HPDE6-E6E7 (cell line): Measurements from ENCODE around the gene GPHA2.

Experiments
- DNase-seq: peaks from one replicate; pipeline ENCODE4 v3.0.0; 2011; ENCODE audit warnings: missing footprints; ENCODE audit errors: extremely low spot score

The GPHA2 gene

DNA sequence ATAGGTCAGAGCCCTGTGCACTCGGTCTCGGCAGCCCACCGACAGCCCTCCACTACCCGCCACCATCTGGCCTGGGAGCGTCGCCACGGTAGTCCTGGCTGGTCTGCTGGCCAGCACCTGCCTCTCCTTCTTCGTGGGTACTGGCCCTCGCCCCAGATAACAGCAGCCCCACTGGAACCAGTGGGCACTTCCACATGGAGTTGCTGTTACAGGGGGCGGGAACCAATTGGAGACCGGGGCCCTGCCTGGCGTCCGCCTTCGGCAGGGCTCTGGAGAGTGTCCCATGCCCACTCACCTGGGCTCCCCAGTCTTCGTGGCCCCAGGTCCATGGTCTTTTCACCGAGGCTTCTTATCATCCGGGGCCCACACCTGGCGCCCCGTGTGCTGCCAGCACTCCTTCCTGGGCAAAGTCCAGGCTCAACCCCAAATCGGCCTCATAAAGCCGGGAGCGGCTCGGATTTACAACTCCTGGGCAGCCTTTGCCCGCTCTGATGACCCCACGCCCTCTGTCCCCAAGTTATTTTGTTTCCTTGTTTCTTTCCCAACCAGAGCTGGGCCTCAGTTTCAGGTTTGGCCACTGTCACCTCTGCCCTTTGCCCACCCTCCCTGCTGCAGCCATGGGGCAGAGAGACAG, 44.4 kb downstream of the GPHA2 start:
- no peak for DNase-seq

DNA sequence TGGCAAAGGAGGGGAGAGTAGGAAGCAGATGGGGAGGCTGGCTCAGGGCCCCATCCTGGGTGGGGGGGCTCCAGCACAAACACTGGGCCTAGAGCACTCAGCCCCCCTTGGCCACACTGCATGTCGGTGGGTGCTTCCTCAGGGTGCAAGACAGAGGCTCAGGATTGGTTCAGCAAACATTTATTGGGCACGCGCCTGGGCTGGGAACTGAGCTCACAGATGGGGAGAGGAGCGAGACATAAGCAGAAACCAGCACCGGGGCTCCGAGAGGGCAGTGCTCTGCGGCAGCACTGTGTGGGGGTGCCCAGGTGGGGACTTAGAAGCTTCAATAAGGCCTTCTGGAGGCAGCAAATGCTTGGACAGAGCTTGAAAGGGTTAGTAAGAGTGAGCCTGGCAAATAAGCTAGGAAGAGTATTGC, 45.2 kb downstream of the GPHA2 start:
- no peak for DNase-seq

- DNase-seq: no peak
These were observed 46.8 kb downstream of the GPHA2 start for GRCh38 chr11:64888729-64889511.

DNA sequence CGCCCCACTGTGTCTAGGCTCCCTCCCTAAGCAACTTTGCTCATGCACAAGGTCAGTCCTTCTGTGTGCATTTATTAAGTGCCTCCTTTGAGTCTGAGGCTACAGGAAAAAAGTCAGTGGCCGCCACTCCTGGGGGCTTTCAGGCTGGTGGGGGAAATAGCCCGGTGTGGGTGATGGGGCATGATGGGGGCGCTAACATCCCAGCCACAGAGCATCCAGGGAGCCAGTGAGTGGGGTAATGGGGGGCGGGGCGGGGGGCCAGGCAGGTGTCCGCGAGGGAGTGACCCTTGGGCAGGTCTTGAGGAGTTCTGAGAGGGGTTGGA, 47.3 kb downstream of the GPHA2 start:
- DNase-seq: no peak

DNA sequence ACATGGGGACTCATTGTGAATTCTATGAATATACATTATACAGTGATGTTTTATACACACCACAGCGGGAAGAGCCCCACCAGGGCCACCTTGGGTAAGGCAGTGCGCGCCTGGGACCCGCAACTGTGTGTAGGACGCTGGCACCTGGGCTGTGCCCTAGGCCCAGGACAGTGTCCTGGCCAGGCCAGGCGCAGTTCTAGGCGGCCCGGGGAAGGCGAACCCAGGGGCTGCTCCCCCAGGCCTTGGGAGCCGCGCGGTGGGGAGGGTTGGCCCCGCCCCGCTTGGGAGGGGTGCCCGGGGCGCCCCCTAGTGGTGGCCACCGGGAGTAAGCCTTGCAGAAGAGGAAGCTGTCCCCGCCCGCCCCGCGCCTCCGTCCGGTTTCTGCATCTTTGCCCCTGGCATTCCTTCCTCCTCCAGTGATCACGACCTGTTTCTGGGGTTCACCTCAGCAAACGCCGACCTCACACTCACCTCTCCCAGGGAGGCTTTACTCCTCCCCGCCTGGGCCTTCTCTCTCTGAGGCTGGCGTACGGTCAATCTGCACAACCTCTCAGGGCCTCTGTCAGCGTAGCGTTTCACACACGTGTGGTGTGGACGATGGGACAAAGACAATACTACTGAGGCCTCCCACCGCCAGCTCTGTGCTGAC, 47.8 kb downstream of the GPHA2 start:
- peak; percentile 50 for DNase-seq

- no peak for DNase-seq
These were observed 48.4 kb downstream of the GPHA2 start for GRCh38 chr11:64887234-64887756.

- peak; percentile 49 for DNase-seq
These were observed 50.1 kb downstream of the GPHA2 start for GRCh38 chr11:64885367-64886286.
